Prostate gland (tissue), 2 donors: ENCODE measurements around the gene ACOX3. TPM values are rescaled to one million over a fixed set of nuclear protein-coding genes. Genes with fewer than 3 reads are reported as not detected.
A peak's percentile ranks its signal among the peaks of the same experiment; 100 is the strongest.
"Not testable (repeated sequence)": the region's sequence is repeated elsewhere in the genome, so short reads cannot be mapped to it uniquely, and the experiment has no call there.

Experiments
- DNase-seq: peaks from one replicate; pipeline ENCODE4 v3.0.0-alpha.2; 2019; ENCODE audit warnings: low spot score
- H3K27ac ChIP-seq, 2 donors: fragments of 200-600 bp; sonication (generic); 2 replicates each; pipeline ENCODE4 v1.5.1; 2017 to 2019
- H3K27me3 ChIP-seq: fragments of 200-600 bp; sonication (generic); replicated peaks from 2 replicates; pipeline ENCODE4 v1.5.1; 2019; ENCODE audit not compliant: insufficient read depth
- H3K36me3 ChIP-seq, 2 donors: fragments of 200-600 bp; sonication (generic); 1 replicate in 1 of 2; 2 replicates in 1 of 2; pipeline versions ENCODE4 v1.5.1 to v1.8.1; 2017 to 2019
- H3K4me1 ChIP-seq: fragments of 200-600 bp; sonication (generic); replicated peaks from 2 replicates; pipeline ENCODE4 v1.5.1; 2019
- H3K4me3 ChIP-seq, 2 donors: fragments of 200-600 bp; sonication (generic); 2 replicates each; pipeline ENCODE4 v1.5.1; 2017 to 2019
- H3K9me3 ChIP-seq: fragments of 200-600 bp; sonication (generic); 2 replicates; pipeline ENCODE4 v1.5.1; 2017
- POLR2A ChIP-seq: fragments of 450-650 bp; IDR thresholded peaks from one replicate; pipeline ENCODE4 v1.6.1; 2016; ENCODE audit warnings: antibody characterized with exemption, mild to moderate bottlenecking
- POLR2AphosphoS5 ChIP-seq: sonication (generic); formaldehyde crosslinking; IDR thresholded peaks from one replicate; pipeline ENCODE4 v1.6.1; 2017; ENCODE audit warnings: antibody characterized with exemption
- WGBS: methylation state at CpG from one replicate; pipeline ENCODE4 v1.1.5; 2018; 5-methylcytosine and 5-hydroxymethylcytosine counted together
- intact Hi-C: fragments of 100-400 bp; cut with DNase I; formaldehyde crosslinking; loops from one replicate; pipeline ENCODE4 v1.14.2; 2022
- total RNA-seq, 2 donors: library from RNA; depleted of rRNA; stranded (reverse); fragments of >200 nt; gene quantifications; one replicate each; pipeline ENCODE4 v1.1.0, GENCODE V29; 2016
- TF ChIP-seq, protein P1 (sequence below), 4 experiments: fragments of 200-600 bp in 2 of 4; fragments of 450-650 bp in 2 of 4; sonication (generic) in 2 of 4; IDR thresholded peaks; 1 replicate in 3 of 4; 2 replicates in 1 of 4; pipeline ENCODE4 v1.5.1; 2016 to 2019; ENCODE audit warnings: antibody characterized with exemption in 4 of 4, mild to moderate bottlenecking in 2 of 4, moderate library complexity in 2 of 4

ACOX3 gene
- total RNA-seq, 2 donors from 2014 or later, result 65.7 to 75.4 TPM

- WGBS, result 13% methylated on average over 8 of the region's 8 CpGs
- no peaks in the 10 kb centered on the region for H3K9me3 ChIP-seq
- peak overlapping the region; percentile 60 to 90 for H3K27ac ChIP-seq
- no peak for TF ChIP-seq POLR2A
- TF ChIP-seq, protein P1, sequence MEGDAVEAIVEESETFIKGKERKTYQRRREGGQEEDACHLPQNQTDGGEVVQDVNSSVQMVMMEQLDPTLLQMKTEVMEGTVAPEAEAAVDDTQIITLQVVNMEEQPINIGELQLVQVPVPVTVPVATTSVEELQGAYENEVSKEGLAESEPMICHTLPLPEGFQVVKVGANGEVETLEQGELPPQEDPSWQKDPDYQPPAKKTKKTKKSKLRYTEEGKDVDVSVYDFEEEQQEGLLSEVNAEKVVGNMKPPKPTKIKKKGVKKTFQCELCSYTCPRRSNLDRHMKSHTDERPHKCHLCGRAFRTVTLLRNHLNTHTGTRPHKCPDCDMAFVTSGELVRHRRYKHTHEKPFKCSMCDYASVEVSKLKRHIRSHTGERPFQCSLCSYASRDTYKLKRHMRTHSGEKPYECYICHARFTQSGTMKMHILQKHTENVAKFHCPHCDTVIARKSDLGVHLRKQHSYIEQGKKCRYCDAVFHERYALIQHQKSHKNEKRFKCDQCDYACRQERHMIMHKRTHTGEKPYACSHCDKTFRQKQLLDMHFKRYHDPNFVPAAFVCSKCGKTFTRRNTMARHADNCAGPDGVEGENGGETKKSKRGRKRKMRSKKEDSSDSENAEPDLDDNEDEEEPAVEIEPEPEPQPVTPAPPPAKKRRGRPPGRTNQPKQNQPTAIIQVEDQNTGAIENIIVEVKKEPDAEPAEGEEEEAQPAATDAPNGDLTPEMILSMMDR (IDR thresholded peaks at IDR 0.05), result no peak
- peak; percentile 97 for TF ChIP-seq POLR2AphosphoS5
- no peaks in the 10 kb centered on the region for H3K27me3 ChIP-seq
- peaks cover 45% of the 10 kb centered on the region for H3K4me1 ChIP-seq
- no peak overlapping the region for H3K4me3 ChIP-seq
- intact Hi-C loops, result no loop called here
- DNase-seq, result peak; percentile 92
- H3K36me3 ChIP-seq, result no peaks in the 10 kb centered on the region
Measured at GRCh38 chr4:8351931-8352367, 88.6 kb downstream of the ACOX3 start.

GRCh38 chr4:8350841-8351461 lies 89.6 kb downstream of the ACOX3 start:
- intact Hi-C loops, result no loop called here
- 73% methylated on average over 19 of the region's 19 CpGs for WGBS
- Histone ChIP-seq H3K27me3 (no peaks in the 10 kb centered on the region), H3K9me3 (no peaks in the 10 kb centered on the region), H3K4me3 (no peak overlapping the region), H3K27ac (peak overlapping the region; percentile 60 to 90), H3K4me1 (peaks cover 42% of the 10 kb centered on the region), H3K36me3 (no peaks in the 10 kb centered on the region)
- DNase-seq, result no peak
- TF ChIP-seq, protein P1 (IDR thresholded peaks at IDR 0.05), result no peak
- TF ChIP-seq POLR2A, result no peak
- no peak for TF ChIP-seq POLR2AphosphoS5

DNA sequence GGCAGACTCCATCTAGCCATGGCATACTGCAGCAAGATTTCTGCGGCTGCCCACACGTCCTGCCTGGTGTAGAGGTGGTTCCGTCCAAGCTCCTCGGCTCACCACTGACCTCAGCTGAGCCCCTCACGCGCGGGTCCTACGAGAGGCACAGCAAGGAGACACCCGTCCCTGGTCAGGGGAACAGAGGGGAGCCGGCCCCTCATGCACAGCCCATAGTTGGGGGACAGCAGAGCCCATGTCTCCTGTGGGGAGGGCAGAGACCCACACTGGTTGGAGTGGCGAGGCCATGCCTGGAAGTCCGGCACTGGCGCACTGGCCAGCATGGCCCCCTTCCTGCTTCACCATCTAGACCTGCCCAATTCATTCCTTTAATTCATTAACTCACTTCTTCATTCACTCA lies 90.2 kb downstream of the ACOX3 start:
- no peak overlapping the region for H3K4me3 ChIP-seq
- H3K9me3 ChIP-seq, result no peaks in the 10 kb centered on the region
- H3K4me1 ChIP-seq, result peaks cover 39% of the 10 kb centered on the region
- WGBS, result 95% methylated on average over 13 of the region's 13 CpGs
- H3K27ac ChIP-seq, result peak overlapping the region in 1 of 2 donors; percentile 90
- intact Hi-C loops, result no loop called here
- TF ChIP-seq, protein P1 (IDR thresholded peaks at IDR 0.05), result no peak
- TF ChIP-seq POLR2A (no peak), POLR2AphosphoS5 (no peak)
- no peaks in the 10 kb centered on the region for H3K27me3 ChIP-seq
- no peaks in the 10 kb centered on the region for H3K36me3 ChIP-seq
- DNase-seq, result no peak

- DNase-seq, result no peak
- peaks cover 39% of the 10 kb centered on the region for H3K4me1 ChIP-seq
- H3K4me3 ChIP-seq, result no peak overlapping the region
- H3K36me3 ChIP-seq, result no peaks in the 10 kb centered on the region
- H3K9me3 ChIP-seq, result no peaks in the 10 kb centered on the region
- TF ChIP-seq POLR2A, result no peak
- TF ChIP-seq, protein P1 (IDR thresholded peaks at IDR 0.05), result no peak
- no peak for TF ChIP-seq POLR2AphosphoS5
- peak overlapping the region in 1 of 2 donors; percentile 90 for H3K27ac ChIP-seq
- H3K27me3 ChIP-seq, result no peaks in the 10 kb centered on the region
- intact Hi-C loops, result no loop called here
- 80% methylated on average over 7 of the region's 7 CpGs for WGBS
Measured at GRCh38 chr4:8349664-8350236, 90.8 kb downstream of the ACOX3 start.

DNA sequence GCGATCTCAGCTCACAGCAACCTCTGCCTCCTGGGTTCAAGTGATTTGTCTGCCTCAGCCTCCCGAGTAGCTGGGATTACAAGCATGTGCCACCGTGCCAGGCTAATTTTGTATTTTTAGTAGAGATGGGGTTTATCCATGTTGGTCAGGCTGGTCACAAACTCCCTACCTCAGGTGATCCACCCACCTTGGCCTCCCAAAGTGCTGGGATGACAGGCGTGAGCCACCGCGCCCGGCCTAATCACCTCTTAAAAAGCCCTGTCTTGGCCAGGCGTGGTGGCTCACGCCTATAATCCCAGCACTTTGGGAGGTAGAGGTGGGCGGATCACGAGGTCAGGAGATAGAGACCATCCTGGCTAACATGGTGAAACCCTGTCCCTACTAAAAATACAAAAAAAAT lies 91.3 kb downstream of the ACOX3 start:
- peaks cover 39% of the 10 kb centered on the region for H3K4me1 ChIP-seq
- 95% methylated on average over 11 of the region's 11 CpGs for WGBS
- DNase-seq, result not testable (repeated sequence)

More for the DNA sequence above, 91.3 kb downstream of the ACOX3 start:
- H3K4me3 ChIP-seq, H3K36me3 ChIP-seq, H3K9me3 ChIP-seq, H3K27me3 ChIP-seq, intact Hi-C loops, H3K27ac ChIP-seq: not testable (repeated sequence)
